ENCODE results near the gene ADCYAP1R1. TPM values are rescaled to one million over a fixed set of nuclear protein-coding genes. Genes with fewer than 3 reads are reported as not detected.

Gene ADCYAP1R1
- total RNA-seq, 2 donors from 2014 or later, result not detected

- H3K27me3 Mint-ChIP-seq, result no peaks in the 10 kb centered on the region
- H3K4me1 Mint-ChIP-seq (ENCODE audit: low read depth in 2 of 2), result no peaks in the 10 kb centered on the region
- no peak overlapping the region for H3K4me3 Mint-ChIP-seq
- ATAC-seq (no peak), DNase-seq (ENCODE audit: low spot score) (no peak)
- no peak overlapping the region for H3K27ac Mint-ChIP-seq
- H3K9me3 Mint-ChIP-seq, result no peaks in the 10 kb centered on the region
- H3K36me3 Mint-ChIP-seq, result no peaks in the 10 kb centered on the region
These were observed 52.5 kb downstream of the ADCYAP1R1 start for GRCh38 chr7:31104361-31105255.

GRCh38 chr7:31105256-31105950 lies 53.3 kb downstream of the ADCYAP1R1 start:
- Mint-ChIP-seq H3K9me3 (no peaks in the 10 kb centered on the region), H3K4me3 (no peak overlapping the region), H3K27me3 (no peaks in the 10 kb centered on the region), H3K27ac (no peak overlapping the region), H3K4me1 (ENCODE audit: low read depth in 2 of 2) (no peaks in the 10 kb centered on the region), H3K36me3 (no peaks in the 10 kb centered on the region)
- DNase-seq (ENCODE audit: low spot score), result no peak
- peak in 1 of 2 donors; percentile 7 for ATAC-seq

- no peak for DNase-seq (ENCODE audit: low spot score)
- Mint-ChIP-seq H3K27ac (no peak overlapping the region), H3K4me3 (no peak overlapping the region), H3K4me1 (ENCODE audit: low read depth in 2 of 2) (no peaks in the 10 kb centered on the region), H3K9me3 (no peaks in the 10 kb centered on the region), H3K27me3 (no peaks in the 10 kb centered on the region), H3K36me3 (no peaks in the 10 kb centered on the region)
- no peak for ATAC-seq
These were observed 54.4 kb downstream of the ADCYAP1R1 start for GRCh38 chr7:31106303-31107105.

- no peaks in the 10 kb centered on the region for H3K27me3 Mint-ChIP-seq
- H3K9me3 Mint-ChIP-seq, result no peaks in the 10 kb centered on the region
- H3K27ac Mint-ChIP-seq, result no peak overlapping the region
- DNase-seq (ENCODE audit: low spot score), result no peak
- H3K4me1 Mint-ChIP-seq (ENCODE audit: low read depth in 2 of 2), result no peaks in the 10 kb centered on the region
- ATAC-seq, result no peak
- no peak overlapping the region for H3K4me3 Mint-ChIP-seq
- H3K36me3 Mint-ChIP-seq, result no peaks in the 10 kb centered on the region
These were observed 55.3 kb downstream of the ADCYAP1R1 start for GRCh38 chr7:31107106-31108090.

GRCh38 chr7:31108097-31108657 lies 56.1 kb downstream of the ADCYAP1R1 start:
- no peak for ATAC-seq
- Mint-ChIP-seq H3K4me3 (no peak overlapping the region), H3K27me3 (no peaks in the 10 kb centered on the region), H3K9me3 (no peaks in the 10 kb centered on the region), H3K27ac (no peak overlapping the region), H3K4me1 (ENCODE audit: low read depth in 2 of 2) (no peaks in the 10 kb centered on the region), H3K36me3 (no peaks in the 10 kb centered on the region)
- no peak for DNase-seq (ENCODE audit: low spot score)

- ATAC-seq, result no peak
- DNase-seq (ENCODE audit: low spot score), result no peak
- Mint-ChIP-seq H3K36me3 (no peaks in the 10 kb centered on the region), H3K27me3 (no peaks in the 10 kb centered on the region), H3K4me1 (ENCODE audit: low read depth in 2 of 2) (no peaks in the 10 kb centered on the region), H3K27ac (no peak overlapping the region), H3K9me3 (no peaks in the 10 kb centered on the region), H3K4me3 (no peak overlapping the region)
These were observed 57.6 kb downstream of the ADCYAP1R1 start for GRCh38 chr7:31109751-31110150.

GRCh38 chr7:31110331-31111108 lies 58.4 kb downstream of the ADCYAP1R1 start:
- Mint-ChIP-seq H3K36me3 (no peaks in the 10 kb centered on the region), H3K4me1 (ENCODE audit: low read depth in 2 of 2) (no peaks in the 10 kb centered on the region), H3K27ac (no peak overlapping the region), H3K4me3 (no peak overlapping the region), H3K9me3 (no peaks in the 10 kb centered on the region), H3K27me3 (peaks cover 0 to 2% of the 10 kb centered on the region in 2 donors)
- ATAC-seq, result no peak
- DNase-seq (ENCODE audit: low spot score), result no peak

GRCh38 chr7:31111109-31111451 lies 59.0 kb downstream of the ADCYAP1R1 start:
- Mint-ChIP-seq H3K27me3 (peaks cover 3 to 7% of the 10 kb centered on the region in 2 donors), H3K36me3 (no peaks in the 10 kb centered on the region), H3K4me1 (ENCODE audit: low read depth in 2 of 2) (no peaks in the 10 kb centered on the region), H3K27ac (no peak overlapping the region), H3K9me3 (no peaks in the 10 kb centered on the region), H3K4me3 (no peak overlapping the region)
- DNase-seq (ENCODE audit: low spot score) (no peak), ATAC-seq (no peak)

- no peak overlapping the region for H3K27ac Mint-ChIP-seq
- no peaks in the 10 kb centered on the region for H3K9me3 Mint-ChIP-seq
- no peak overlapping the region for H3K4me3 Mint-ChIP-seq
- ATAC-seq (no peak), DNase-seq (ENCODE audit: low spot score) (no peak)
- H3K4me1 Mint-ChIP-seq (ENCODE audit: low read depth in 2 of 2), result no peaks in the 10 kb centered on the region
- no peaks in the 10 kb centered on the region for H3K36me3 Mint-ChIP-seq
- peaks cover 11 to 22% of the 10 kb centered on the region in 2 donors for H3K27me3 Mint-ChIP-seq
These were observed 61.6 kb downstream of the ADCYAP1R1 start for GRCh38 chr7:31113660-31114059.

GRCh38 chr7:31114593-31115343 lies 62.7 kb downstream of the ADCYAP1R1 start:
- no peaks in the 10 kb centered on the region for H3K9me3 Mint-ChIP-seq
- H3K36me3 Mint-ChIP-seq, result no peaks in the 10 kb centered on the region
- H3K4me1 Mint-ChIP-seq (ENCODE audit: low read depth in 2 of 2), result no peaks in the 10 kb centered on the region
- DNase-seq (ENCODE audit: low spot score), result no peak
- H3K27me3 Mint-ChIP-seq, result peaks cover 11 to 25% of the 10 kb centered on the region in 2 donors
- no peak overlapping the region for H3K27ac Mint-ChIP-seq
- ATAC-seq, result no peak
- H3K4me3 Mint-ChIP-seq, result no peak overlapping the region

GRCh38 chr7:31116615-31117014 lies 64.5 kb downstream of the ADCYAP1R1 start:
- H3K36me3 Mint-ChIP-seq, result no peaks in the 10 kb centered on the region
- DNase-seq (ENCODE audit: low spot score) (no peak), ATAC-seq (no peak)
- no peak overlapping the region for H3K27ac Mint-ChIP-seq
- no peaks in the 10 kb centered on the region for H3K4me1 Mint-ChIP-seq (ENCODE audit: low read depth in 2 of 2)
- H3K9me3 Mint-ChIP-seq, result no peaks in the 10 kb centered on the region
- peaks cover 11 to 35% of the 10 kb centered on the region in 2 donors for H3K27me3 Mint-ChIP-seq
- no peak overlapping the region for H3K4me3 Mint-ChIP-seq

GRCh38 chr7:31119249-31119648 lies 67.1 kb downstream of the ADCYAP1R1 start:
- ATAC-seq (no peak), DNase-seq (ENCODE audit: low spot score) (no peak)
- no peaks in the 10 kb centered on the region for H3K4me1 Mint-ChIP-seq (ENCODE audit: low read depth in 2 of 2)
- H3K27me3 Mint-ChIP-seq, result peaks cover 19 to 42% of the 10 kb centered on the region in 2 donors
- no peaks in the 10 kb centered on the region for H3K36me3 Mint-ChIP-seq
- H3K27ac Mint-ChIP-seq, result no peak overlapping the region
- no peaks in the 10 kb centered on the region for H3K9me3 Mint-ChIP-seq
- no peak overlapping the region for H3K4me3 Mint-ChIP-seq
